Transverse colon (tissue), 3 donors: ENCODE results near the gene GOLGA6L10.

Experiments used
- CTCF ChIP-seq, 5 experiments: fragments of 200-600 bp in 3 of 5; fragments of 450-650 bp in 2 of 5; sonication (generic) in 3 of 5; IDR thresholded peaks; 1 replicate in 2 of 5; 2 replicates in 3 of 5; pipeline ENCODE4 v1.5.1; 2016 to 2017; ENCODE audit warnings: antibody characterized with exemption in 5 of 5, inconsistent platforms in 3 of 5, mild to moderate bottlenecking in 2 of 5, moderate library complexity in 1 of 5
- EP300 ChIP-seq: sonication (generic); formaldehyde crosslinking; IDR thresholded peaks from one replicate; pipeline ENCODE4 v1.6.1; 2017; ENCODE audit warnings: antibody characterized with exemption, low read depth

- TF ChIP-seq EP300 (no peak), CTCF (IDR thresholded peaks at IDR 0.05) (no peak)
Observed at GRCh38 chr15:82304778-82305090, 44.5 kb downstream of the GOLGA6L10 start.
